Measurements from ENCODE around the gene DGLUCY.

GRCh38 chr14:91272341-91273272, 158.7 kb downstream of the DGLUCY start:
- no peak for TF ChIP-seq CTCF (IDR thresholded peaks at IDR 0.05)
- TF ChIP-seq EZH2 (IDR thresholded peaks at IDR 0.05; ENCODE audit: borderline replicate concordance, insufficient read depth, low read depth, low read length, poor library complexity, severe bottlenecking), result no peak
